ENCODE measurements around the gene BAIAP3. TPM values are rescaled to one million over a fixed set of nuclear protein-coding genes. Genes with fewer than 3 reads are reported as not detected.

BAIAP3 gene
- total RNA-seq, 1 experiment from 2014 or later, result 0.89 TPM

- DNase-seq (ENCODE audit: extremely low read depth, low read depth), result no peak
These were observed 29.4 kb downstream of the BAIAP3 start for GRCh38 chr16:1362807-1363206.

- DNase-seq (ENCODE audit: extremely low read depth, low read depth), result peak; percentile 53
These were observed 30.1 kb downstream of the BAIAP3 start for GRCh38 chr16:1363501-1364041.

GRCh38 chr16:1364510-1364909, 31.1 kb downstream of the BAIAP3 start:
- DNase-seq (ENCODE audit: extremely low read depth, low read depth), result no peak

DNA sequence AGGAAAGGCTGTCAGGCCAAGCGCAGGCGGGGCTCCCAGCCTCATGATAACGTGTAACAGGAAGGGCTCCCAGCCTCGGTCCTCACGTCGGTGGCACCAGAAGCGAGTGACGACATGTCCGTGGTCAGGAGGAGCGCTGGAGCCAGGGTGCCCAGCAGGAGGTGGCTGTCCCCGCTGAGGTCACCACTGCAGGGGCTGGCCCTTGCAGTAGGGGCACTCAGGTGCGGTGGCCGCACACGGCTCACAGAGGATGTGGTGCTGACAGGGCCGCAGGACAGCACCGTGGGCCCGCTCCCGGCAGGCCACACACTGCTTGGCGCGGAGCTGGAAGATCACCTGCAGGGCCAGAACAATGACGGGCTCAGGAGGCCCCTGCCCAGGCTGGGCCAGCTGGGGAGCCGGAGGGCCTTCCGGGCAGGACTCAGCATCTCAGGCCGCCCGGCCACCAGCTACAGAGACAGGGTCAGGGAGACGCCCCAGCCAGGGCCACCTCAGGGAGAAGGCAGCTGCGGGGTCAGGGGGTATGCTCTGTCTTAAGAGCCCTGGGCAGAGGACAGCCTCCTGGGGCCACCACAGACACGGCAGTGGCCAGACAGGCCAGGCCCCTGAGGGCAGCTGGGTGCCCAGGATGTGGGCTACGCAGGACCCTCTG, 32.7 kb downstream of the BAIAP3 start:
- no peak for DNase-seq (ENCODE audit: extremely low read depth, low read depth)

- DNase-seq (ENCODE audit: extremely low read depth, low read depth), result no peak
These were observed 33.4 kb downstream of the BAIAP3 start for GRCh38 chr16:1366712-1367299.

GRCh38 chr16:1367486-1368174, 34.2 kb downstream of the BAIAP3 start:
- no peak for DNase-seq (ENCODE audit: extremely low read depth, low read depth)

DNA sequence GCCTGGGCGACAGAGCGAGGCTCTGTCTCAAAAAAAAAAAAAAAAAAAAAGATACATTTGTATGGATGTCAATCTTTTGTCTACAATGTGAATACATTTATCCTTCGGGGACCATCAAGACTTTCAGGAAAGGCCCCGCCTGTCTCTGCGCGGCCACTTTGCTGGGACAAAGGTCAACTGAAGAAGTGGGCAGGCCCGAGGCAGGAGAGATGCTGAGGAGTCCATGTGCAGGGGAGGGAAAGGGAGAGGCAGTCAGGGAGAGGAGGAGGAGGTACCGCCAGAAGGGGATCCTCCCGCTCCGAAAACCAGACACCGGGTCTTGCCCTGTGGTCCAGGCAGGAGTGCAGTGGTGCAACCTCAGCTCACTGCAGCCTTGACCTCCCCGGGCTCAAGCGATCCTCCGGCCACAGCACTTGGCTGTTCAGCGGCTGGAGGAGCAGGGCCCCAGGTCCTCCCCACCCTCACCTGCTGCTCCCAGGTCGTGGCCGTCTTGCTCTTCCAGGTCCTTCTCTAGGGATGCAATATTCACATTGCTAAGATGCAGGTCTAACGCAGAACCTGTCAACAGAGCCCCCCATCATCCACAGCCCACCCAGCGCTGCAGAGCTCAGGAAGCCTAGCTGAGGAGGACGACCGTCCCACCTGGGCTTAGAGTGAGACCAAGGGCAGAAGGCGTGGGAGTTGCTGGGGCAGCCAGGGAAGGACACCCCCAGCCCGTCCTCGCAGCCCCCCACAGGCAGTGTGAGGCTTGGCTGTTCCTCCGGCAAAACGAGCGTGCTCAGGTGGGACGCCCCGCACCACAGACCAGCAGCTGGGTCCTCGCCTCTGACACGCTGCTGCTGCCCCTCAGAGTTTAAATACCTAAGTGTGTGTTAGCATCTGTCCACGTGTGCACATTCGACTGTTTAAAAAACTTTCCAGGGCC, 37.9 kb downstream of the BAIAP3 start:
- no peak for DNase-seq (ENCODE audit: extremely low read depth, low read depth)

DNA sequence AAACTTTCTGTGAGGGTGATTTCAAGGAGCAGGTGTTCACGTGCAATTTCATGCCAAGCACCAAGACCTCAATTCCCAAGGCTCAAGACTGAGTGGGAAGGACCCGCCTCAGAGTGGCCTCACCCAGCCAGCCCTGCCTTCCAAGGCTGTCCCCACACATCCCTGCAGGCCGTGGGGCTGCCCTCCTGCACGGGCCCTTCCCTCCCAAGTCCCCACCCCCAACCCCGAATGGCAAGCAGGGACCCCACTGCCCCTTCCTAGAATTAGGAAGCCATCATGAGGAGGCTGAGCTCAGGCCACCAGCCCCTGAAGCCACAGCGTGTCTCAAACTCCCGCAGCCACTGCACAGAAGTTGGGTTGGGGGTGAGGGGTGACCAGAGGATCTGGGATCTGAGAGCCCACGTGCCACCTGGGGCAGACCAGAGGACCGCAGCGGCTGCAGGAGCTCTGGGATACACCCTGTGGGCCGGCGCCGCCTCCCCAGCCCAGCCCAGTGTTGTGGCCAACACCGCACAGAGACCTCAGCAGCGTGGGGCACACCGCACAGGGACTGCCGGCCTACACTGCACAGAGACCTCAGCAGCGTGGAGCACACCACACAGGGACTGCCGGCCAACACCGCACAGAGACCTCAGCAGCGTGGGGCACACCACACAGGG, 39.0 kb downstream of the BAIAP3 start:
- DNase-seq (ENCODE audit: extremely low read depth, low read depth), result no peak

DNA sequence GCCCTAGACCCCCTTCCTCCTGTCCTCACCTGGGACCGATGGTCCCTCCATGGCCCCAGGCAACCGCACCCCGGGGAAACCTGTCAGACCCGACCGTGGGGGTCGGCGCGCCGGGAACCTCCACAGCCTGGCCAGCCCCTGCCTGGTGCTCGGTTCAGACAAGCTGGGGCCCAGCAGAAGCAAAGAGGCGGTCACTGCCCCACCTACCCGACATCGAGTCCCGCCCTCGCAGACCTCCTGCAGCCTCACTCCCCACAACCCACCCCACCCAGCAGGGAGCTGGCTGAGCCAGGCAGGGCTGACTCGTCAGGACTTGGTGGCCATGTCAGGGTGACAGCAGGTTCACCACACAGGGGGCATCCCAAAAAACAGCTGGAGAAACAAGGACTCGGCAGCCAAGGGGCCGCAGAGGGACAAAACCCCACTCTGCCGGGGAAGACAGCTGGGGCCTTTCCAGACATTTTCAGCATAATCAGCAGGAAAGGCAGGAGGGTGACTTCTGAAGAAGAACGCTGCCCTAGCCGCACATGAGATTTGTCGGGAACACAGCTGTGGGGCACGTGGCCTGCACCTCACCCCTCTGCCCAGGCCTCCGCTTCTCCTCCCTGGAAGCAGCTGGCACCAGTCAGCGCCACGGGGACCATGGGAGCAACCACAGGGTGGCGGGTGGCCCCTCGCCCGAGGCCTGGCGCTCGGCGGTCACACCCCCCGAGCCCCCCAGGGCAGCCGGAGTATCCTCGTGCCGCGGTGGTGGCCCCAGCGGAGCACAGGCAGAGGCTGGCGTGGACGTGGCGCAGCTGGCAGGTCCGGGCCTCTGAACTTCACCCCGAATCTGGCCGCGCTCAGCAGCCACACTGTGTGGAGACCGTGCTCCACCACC, 41.2 kb downstream of the BAIAP3 start:
- DNase-seq (ENCODE audit: extremely low read depth, low read depth), result no peak

DNA sequence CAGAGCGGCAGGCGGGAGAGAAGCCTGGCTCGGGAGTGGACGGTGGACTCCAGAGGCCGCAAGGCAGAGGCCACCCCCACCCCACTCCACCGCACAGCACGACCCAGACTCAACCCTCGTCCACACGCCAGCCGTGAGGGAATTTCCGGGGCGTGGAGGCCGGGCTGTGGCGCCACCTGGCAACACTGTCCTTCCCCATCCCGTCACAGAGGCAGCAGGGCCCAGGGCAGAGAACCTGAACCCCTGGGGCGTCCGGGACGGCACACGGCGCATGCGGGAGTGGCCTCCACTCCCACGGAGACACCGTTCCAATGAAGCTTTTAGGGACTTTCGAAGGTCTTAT, 41.8 kb downstream of the BAIAP3 start:
- DNase-seq (ENCODE audit: extremely low read depth, low read depth), result no peak

DNA sequence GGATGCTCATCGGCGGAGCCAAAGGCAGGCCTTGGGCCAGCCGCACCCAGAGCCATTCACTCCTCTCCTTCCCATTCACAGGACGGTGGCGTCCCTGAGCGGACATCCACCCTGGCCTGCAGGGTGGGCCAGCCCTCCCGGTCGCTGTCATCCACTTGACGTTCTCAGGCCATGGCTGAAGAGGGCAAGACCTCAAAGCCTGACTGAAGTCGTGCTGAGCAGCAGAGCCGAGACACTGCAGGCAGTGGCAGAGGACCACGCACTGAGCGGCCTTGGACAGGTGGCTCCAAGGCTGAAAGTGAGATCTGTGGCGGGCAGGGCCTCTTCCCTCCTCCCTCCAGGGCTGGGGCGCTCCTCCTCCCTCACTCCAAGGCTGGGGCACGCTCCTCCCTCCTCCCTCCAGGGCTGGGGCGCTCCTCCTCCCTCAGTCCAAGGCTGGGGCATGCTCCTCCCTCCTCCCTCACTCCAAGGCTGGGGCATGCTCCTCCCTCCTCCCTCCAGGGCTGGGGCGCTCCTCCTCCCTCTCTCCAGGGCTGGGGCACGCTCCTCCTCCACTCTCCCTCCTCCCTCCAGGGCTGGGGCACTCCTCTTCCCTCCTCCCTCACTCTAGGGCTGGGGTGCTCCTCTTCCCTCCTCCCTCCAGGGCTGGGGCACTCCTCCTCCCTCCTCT, 42.4 kb downstream of the BAIAP3 start:
- no peak for DNase-seq (ENCODE audit: extremely low read depth, low read depth)

DNA sequence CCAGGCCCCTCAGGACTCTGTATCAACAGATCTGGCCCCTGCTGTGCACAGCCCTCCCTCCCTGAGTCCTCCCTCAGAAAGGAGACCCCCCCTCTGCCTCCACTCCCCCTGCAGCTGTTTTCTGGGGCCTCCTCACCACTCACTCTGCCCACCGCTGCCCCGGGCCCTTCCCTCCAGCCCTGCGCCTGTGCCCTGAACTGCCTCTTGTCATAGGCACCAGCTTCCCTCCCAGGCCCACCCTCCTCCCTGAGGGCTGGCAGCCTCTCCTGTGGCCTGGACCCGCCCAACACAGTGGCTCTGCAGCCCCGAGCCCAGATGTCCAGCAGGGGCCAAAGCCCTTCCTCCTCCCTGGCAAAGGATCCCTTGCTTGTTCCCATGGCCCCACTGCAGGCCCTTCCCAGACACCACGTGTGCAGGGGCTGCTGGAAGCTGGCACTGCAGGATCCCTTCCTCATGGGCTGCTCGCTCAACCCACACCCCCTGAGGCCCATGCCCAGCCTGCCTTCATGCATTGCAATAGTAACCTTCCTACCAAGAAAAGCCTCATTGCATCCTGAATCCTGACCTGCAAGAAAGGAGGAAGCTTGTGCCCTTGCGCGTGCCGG, 44.1 kb downstream of the BAIAP3 start:
- DNase-seq (ENCODE audit: extremely low read depth, low read depth), result no peak

DNA sequence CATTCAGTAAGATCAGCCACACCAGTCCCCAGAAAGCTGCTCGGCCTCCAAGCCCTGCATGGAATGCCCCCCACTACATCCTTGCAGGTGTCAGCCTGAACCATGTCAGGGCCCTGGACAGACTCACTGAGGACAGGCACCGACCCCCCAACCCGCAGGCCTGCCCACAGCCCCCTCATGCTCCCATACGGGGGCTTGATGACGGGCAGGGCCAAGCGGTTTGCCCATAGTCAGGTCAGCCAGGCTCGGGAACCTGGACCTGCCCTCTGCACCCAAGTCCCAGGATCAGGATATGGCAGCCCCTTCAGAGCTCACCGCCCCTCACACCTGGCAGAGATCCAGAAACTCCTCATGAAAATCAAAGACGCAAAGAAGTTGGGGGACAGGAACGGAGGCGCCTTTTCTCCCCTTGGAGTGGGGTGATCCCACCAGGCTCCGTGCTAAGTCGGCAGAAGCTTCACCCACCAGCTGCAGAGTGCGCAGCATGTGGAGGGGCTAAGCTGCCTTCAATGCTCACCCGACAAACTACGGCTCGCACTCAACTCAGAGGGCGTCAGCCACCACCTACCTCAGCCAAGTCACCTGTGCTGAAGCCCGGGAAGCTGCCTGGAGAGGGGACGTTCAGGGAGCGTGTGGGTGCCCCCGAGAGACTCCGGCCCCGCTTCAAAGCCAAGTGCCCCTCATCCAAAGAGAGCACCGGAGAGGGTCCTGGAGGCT, 44.8 kb downstream of the BAIAP3 start:
- DNase-seq (ENCODE audit: extremely low read depth, low read depth), result no peak

GRCh38 chr16:1378804-1379303, 45.4 kb downstream of the BAIAP3 start:
- DNase-seq (ENCODE audit: extremely low read depth, low read depth), result peak; percentile 80

DNA sequence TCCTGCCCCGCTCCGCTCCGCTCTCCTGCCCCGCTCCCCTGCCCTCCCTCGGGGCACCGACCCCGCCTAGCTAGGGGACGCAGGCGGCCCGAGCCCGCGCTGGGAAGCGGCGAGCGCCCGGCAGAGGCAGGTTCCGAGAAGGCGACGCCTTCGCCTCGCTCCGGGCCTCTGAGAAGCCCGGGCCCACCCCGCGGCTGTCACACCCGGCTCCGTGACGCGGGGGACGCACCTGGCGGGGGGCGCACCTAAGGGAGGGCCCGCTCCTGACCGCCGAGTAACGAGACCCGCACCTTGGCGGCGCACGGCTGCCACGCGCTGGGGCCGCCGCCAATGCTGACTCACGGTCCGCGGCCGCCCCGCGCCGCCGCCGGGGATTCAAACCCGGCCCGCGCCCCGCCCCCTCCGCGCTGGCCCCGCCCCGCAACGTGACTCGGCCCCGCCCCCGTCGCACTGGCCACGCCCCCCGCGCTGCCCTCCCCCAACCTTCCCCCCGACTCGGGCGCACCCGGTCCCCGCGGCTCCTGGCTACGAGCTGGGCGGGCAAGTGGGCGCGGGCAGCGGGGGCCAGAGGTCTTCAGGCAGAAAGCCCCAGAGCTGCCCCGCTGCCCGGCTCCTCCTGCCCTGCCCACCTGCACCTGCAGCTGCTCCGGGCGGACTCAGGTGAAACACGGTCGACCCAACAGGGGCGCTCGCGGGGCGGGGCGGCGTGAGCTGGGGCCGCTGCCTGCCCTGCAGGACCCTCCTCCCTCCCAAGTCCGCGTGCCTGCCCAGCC, 46.0 kb downstream of the BAIAP3 start:
- peak; percentile 56 for DNase-seq (ENCODE audit: extremely low read depth, low read depth)

DNA sequence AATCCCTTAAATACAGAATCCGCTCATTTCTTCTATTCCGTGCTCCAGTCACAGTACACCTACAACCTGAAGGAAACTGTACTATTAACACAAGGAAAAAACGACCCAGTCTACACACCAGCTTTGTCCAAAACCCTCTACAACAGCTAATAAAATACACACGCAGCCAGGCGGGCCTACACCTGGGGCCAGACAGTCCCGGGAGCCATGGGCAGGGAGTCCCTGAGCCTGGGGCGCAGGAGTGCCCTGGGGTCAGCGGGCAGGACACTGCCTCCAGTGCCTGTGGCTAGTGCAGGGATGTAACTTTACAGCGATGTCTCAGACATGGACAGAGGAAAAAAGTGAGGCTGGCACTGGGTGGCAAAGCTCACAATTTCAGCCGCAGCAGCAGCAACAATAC, 46.8 kb downstream of the BAIAP3 start:
- no peak for DNase-seq (ENCODE audit: extremely low read depth, low read depth)
